MM.1S (cell line): ENCODE results near the gene PTGES.

Source experiments
- CTCF ChIP-seq: fragments of 300-600 bp; sonication (generic); IDR thresholded peaks from 2 replicates; pipeline ENCODE4 v1.5.1; 2016; ENCODE audit warnings: antibody characterized with exemption, low read length, mixed read lengths
- EZH2 ChIP-seq: fragments of 300-600 bp; sonication (generic); optimal IDR thresholded peaks from 2 replicates; pipeline ENCODE3; 2017; ENCODE audit warnings: low read depth, mild to moderate bottlenecking, antibody characterized with exemption, low read length, mixed read lengths

- TF ChIP-seq CTCF (no peak), EZH2 (no peak)
These were observed 42.7 kb downstream of the PTGES start for GRCh38 chr9:129710169-129710453.
